SHP77 (cell line): ENCODE data around the gene ZPR1.
"Not testable (repeated sequence)": the region's sequence is repeated elsewhere in the genome, so short reads cannot be mapped to it uniquely, and the experiment has no call there.

Experiments
- DNase-seq, 2 experiments: peaks; one replicate each; lab custom pipeline; 2025; lab: John Stamatoyannopoulos, UW

ZPR1 gene

DNA sequence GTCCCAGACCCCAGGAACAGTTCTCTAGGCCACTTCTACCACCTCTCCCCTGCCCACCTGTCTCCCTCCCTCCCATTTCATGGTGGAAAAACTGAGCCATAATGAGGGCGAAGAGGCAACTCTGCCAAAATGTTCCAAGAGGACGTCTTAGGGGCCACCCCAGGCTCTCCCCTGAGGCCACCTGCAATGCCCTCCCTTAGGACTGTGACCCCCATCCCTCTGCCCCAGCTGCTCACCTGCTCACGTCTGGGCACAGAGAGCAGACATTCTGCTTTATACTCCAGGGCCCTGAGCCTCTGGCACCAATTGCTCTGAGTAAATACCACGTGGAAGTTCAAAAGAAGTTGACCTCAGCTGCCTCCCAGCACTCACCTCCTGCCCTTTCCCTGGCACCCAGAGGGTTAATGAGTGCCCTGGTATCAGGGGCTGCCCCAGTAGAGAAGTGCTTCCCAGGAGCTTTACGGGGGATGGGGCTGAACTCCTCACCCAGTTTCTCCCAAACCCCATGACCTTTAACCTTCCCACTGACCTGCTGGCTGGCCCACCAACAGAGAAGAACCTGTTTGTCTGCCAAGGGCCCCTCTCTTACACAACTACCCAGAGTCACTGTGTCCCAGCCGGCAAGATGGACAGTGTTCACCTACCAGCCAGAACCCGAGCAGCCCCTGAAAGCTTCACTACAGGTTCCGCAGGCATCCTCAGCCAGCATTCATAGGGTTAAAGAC is 4.5 kb upstream of the ZPR1 start:
- no peak for DNase-seq

DNA sequence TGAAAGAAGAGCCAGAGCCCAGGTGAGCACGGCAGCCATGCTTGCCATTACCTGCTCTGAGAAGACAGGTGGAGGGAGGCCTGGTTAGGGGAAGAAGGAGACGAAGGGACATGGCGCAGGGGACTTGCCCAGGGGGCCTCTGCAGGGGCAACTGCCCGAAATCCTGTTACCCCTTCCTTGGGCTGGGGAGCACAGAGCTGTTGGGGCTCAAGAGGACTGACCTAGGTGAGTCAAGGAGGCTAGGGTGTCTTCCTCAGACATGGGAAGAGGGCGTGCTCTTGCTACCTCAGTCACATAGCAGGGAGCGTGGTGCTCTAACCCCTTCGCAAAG is 4.0 kb upstream of the ZPR1 start, which contains the start of gene APOA5:
Gene APOA5, minus strand, starts transcription at position 67 of the 331 bp plus-strand sequence. Its CDS starts 19 bp downstream, at position 48.
- DNase-seq = no peak

DNA sequence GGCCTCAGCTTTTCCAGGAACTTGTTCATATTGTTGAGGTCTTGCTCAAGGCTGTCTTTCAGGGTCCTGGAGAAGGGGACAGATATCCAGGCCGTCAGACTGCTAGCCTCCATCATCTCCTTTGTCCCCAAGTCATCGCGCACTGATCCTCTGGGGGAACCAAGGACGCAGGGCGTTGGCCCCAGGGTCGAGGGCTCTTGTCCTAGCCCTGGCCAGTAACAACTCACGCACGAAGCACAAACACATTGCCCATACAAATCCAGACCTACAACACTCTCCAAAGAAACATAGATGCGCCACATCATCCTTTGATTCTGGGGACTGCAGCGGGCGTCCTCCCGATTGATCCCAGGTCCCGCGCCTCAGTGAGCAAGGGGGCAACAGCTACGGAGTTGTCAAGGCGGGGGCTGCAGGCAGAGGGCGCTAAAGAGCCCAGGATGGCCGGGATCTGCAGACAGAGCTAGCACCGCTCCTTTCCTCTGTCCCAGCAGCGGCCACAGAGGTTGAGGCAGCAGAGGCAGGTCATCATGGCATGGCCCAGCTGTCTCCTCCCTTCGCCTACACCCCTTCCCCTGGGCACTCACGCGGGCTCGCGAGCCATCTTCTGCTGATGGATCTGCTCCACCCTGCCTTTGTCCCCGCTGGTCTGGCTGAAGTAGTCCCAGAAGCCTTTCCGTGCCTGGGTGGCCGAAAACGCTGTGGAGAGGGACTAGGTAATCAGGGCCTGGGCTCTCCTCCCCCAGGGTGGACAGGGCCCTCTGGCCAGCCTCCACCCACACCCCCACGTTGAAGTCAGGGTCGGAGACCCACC is 3.4 kb upstream of the ZPR1 start:
- DNase-seq = peak; percentile 34 to 64

DNA sequence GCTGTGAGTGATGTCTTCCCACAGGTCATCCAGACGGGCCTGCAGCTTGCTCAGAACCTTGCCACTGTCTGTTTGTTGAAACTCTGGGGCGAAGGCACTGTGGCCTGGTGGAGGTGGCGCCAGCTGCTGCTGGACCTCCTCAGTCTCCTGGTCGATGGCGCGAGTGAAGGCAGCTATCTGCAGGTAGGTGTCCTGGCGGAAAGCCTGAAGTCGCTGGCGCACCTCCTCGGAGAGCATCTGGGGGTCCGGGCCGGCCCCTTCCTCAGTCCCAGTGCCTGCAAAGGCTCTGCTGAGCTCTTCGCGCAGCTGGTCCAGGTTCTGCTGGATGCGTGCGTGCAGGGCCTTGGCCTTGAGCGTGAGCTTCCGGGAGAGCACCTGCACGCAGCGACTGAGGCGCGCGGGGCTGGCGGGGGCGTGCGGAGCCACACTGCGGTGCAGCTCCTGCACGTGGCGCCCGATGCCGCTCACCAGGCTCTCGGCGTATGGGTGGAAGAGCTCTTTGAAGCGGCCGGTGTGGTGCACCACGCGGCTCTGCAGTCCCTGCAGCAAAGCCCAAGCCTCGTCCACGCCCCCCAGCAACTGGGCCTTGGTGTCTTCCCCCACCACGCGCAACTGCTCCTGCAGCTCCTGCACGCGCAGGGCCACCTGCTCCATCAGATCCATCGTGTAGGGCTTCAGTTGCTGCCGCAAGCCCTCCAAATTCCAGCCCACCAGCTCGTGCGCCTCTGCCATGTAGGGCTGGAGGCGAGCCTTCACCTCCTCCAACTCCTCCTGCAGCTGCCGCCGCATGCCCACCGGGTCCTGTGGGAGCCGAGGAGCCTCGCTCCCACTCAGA is 2.6 kb upstream of the ZPR1 start:
- DNase-seq = no peak

DNA sequence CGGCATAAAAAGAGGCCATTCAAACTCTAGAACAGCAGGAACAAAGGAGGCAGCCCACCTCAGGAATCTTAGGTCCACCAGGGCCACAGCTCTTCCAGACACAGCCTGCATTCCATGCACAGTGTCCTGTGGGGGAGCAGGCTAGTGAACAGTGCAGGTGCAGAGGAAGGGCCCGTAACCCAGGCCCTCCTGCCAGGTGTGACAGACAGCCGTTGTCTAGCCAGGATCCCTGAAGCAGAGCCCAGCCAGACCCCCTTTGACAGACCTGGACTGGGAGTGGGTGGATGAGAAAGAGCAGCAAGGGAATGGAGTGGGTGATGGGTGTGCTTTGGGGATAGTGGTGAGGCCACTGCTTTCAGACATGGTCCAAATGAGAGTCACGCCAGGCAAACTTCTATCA is 1.2 kb upstream of the ZPR1 start:
- DNase-seq = no peak

DNA sequence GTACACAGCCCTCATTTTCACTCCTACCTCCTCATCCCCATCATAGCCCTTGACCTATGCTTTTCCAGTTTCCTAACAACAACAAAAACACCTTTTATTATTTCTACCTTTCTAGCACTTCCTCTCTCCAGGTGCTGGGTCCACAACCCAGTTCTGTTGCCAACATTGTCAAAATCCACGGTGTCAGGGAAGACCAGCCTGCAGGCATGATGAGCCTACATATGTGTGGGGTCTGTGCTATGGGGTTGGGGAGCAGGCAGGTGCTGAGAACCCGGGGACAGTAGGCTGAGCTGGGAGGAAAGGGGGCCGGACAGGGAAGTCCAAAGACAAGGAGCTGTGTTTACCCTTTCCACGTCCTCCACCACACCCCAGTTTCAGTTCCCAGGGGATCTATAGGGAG is 711 bp upstream of the ZPR1 start:
- no peak for DNase-seq

DNA sequence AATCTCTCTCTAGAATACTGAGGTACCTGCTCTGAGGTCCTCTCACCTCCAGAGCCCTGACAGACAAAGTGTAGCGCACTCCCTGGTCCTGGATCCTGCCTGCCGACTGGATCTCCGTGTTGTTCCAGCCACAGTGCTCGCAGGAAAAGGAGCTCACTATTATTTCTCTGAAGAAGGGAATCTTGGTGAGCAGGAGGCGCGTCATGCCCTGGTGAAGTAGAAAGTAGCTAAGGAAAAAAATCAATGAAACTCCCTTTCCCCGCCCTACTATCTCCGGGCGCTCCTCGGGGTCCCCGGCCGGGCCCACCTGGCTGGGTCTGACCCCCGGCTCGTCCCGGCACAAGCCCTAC is 412 bp downstream of the ZPR1 start:
- DNase-seq = no peak

DNA sequence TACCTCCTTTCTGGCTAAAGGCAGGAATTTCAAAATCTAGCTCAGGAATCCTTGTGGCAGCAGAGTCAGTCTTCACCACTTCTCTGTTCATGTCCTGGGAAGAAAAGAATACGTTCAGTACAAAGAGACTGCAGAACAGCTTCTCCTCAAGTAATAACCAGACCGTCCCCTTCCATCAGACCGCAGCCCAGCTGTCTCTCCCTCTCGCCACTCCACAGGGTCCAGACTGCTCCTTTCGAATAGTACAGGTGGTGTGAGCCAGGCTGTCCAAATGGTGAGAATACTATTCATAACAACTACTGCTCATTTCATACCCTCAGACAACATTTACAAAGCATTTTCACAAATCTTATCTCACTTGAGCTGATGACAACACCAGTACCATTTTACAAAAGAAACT is 857 bp downstream of the ZPR1 start:
- no peak for DNase-seq

DNA sequence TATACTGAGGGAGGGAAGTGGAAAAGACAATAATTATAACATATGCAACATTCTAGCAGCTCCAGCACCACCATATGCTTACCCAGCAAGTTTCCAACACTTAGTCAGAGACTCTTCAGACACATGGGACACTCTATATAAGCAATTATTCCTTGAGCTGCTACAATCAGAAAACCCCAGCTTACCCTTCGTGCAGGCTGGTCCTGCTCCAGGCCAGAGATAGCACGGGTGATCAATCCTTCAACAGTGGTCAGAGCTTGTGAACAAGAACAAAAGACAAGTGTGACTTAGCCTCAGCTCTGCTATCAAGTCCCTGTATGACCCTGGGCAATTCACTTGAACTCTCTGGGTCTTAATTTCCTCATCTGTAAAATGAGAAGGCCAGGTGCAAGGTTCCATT is 1.5 kb downstream of the ZPR1 start:
- no peak for DNase-seq

DNA sequence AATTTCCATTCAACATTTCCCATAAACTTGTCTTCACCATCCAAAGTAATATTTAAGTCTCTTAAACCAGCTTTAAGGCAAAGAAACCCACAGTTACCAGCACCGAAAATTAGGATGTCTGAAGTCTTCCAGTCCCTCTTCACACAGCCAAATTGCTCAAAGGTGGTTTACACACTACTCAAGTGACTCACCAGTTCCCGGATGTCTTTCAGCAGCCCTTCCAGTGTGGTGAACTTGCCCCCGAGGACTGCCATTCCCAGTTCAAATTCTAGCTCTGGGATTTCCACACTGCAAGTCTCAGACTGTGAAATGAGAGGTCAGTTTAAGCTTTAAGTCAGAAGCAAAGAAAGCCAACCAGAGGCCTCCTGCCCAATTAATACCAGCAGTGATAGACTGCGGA is 5.1 kb downstream of the ZPR1 start:
- no peak for DNase-seq

DNA sequence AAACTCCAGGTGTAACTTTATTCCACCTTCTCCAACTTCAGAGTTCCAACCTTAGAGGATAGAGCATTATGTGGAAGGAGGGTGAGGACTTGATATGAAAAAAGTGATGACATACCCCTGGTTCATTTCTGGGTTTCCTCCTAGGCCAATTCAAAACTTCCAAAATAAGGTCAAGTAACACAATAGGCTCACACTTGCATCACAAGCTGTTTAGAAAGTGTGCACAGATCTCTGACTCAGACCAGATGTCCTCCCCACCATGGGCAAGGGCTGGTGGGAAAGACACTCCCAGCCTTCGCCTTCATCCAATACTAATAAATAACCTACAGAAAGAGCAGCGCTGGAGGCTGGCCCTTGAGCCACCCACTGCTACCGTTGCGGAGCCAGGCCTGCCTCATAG is 9.3 kb downstream of the ZPR1 start:
- no peak for DNase-seq

DNA sequence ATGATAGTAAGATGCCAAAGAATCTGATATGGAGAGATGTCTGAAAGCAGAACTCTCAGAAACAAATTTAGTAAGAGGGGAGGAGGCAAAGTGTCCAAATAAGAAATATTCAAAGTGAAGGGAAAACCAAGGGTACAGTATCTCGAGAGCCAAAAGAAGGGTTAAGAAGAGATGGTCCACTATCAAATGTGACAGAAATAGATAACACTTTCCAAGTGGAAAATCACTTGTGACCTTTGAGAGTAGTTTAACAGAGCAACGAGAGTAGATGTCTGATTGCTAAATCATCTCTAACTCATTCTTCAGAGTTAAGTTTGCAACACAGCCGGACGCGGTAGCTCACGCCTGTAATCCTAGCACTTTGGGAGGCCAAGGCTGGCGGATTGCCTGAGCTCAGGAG is 10.8 kb downstream of the ZPR1 start:
- no peak for DNase-seq

DNA sequence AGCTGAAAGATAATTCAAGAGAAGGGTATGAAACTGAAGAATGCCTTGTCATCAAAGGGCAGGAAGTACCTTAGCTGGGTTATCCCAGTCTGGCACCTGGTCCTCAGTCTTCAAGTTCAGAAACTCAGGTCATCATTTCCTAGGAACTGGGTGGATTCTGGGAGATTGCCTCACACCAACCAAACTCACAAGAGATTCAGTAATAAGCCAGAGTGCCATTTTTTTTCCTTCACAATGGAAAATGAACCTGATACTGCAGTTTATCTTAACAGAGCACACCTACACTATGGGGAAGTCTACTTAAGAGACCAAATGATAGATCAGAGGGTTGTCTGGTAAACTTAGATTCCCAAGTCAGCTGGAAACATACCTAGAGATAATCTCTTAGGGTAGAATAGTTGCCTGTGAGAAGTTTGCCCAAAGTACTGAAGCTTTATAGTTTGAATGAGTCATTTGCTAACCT is 11.3 kb downstream of the ZPR1 start:
- DNase-seq = no peak

DNA sequence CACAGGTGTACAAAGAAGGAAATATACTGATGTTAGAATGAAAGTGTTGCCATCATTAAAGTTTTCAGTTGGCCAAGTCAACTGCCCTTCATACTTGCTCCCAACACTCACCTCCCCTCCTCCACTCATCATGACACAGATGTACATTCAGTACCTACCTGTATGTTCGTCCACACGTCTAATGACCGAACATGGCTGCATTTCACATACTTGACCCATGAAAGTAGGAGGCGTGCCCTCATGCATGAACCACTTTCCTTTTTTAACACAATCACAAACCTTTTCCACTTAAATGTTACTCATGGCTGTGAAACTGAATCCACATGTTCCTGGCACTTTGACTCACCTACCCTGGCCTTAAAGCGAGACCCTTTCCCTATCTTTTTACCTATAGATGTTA is 11.8 kb downstream of the ZPR1 start:
- no peak for DNase-seq

DNA sequence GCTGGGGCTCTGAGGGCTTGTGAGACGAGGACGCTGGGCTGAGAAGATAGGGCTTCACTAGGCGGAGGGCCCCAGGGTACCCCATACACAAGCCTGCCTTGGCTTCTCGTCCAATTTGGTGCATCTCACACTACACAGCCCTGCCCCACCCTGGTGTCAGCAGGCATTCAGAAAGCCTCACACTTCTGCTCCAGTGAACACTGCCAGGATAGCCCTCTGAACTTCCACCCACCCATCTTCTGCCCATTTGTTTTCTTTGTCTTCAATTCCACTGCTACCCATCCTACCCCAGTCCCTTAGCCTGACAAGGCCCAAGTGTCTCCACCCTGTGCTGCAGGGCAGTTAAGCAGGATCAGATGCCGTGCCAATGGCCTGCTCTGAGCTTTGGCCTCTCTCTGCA is 13.2 kb downstream of the ZPR1 start:
- DNase-seq = no peak

DNA sequence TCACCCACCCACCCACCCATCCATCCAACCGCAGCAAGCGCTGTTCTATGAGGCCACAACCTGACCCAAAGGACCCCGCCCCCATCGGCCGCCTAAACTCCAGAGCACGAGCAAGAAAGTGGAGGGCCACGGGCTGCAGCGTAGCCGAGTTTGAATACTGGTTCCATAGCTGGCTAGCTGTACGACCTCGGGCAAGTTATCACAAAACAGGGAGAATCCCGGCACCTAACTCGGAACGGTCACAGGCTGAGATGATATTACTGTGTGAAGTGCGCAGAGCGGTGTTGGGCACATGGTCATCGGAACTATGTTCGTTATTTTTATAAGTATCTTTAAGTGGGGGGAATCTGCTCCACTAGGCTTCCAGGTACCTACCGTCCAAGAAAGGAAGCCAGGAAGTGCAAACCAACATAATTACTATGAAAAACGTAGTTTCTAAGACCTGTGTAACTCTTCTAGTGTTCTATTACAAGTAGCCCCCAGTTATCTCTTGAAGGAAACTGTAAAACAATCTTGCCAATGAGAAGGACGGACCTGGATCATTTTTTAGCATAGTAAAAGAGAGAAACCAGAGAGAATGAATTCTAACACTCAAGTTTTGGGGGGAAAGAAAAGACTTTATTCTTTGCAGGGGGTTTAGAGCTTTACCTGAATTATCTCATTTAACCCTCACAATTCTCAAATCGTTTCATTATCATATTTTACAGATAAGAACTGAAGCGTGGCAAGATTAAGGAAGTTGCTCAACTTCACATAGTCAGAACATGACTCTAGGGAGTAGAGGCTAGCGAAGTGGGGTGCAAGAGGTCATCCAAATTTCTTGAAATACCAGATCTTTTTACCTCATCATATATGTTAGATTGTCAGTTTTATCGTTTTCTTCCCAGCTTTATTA is 14.4 kb downstream of the ZPR1 start:
- DNase-seq = no peak

DNA sequence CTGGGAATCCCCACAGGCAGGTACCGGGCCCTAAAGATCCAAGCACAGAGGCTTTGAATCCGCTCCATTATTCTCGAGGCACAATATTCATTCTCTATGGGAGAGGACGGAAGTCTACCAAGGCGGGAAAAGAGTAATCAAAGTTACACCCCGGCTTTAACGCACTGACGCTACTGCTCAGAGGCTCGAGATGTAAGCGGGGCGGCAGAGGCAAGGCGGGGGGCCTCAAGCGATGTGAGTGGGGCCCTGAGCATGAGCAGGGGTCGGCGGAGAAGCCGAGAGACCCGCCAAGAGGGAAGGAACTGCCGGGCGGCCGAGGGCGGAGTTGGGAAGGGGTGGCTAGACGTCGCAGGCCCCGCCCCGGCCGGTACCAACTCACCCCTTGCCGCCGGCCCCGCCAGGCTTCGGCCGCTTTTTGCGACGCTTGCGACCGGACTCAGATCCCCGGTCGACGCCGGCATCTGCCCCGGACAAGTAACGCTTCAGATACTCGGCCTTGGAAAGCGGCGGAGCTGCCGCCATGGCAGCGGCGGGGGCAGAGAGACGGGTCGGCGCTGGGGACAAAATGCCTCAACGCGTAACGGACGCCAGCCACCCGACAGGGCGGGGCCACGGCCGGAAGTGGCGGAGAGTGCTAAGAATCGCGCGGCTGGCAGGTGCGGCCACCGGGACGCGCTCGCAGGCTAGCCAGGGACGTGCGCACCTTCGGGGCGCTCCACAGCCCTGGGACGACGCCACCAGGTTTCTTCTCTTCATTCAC is 15.2 kb downstream of the ZPR1 start, which contains the start of gene BUD13:
Gene BUD13, minus strand, starts transcription at position 545 of the 760 bp plus-strand sequence. Its CDS starts 23 bp downstream, at position 522.
- peak; percentile 80 to 86 for DNase-seq

DNA sequence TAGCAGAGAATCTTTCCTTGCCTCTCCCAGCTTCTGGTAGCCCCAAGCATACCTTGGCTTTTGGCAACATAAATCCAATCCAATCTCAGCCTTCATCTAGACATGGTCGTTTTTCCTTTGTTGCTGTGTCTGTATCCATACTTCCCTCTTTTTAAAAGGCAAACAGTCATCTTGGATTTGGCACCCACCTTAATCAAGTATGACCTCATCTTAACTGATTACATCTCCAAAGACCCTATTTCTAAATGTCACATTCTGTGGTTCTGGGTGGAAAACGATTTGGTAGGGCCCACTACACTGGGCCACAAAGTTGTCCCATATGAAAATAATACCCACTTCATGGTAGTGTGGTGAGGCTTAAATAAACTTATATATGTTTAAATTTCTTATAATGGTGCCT is 15.9 kb downstream of the ZPR1 start:
- no peak for DNase-seq

DNA sequence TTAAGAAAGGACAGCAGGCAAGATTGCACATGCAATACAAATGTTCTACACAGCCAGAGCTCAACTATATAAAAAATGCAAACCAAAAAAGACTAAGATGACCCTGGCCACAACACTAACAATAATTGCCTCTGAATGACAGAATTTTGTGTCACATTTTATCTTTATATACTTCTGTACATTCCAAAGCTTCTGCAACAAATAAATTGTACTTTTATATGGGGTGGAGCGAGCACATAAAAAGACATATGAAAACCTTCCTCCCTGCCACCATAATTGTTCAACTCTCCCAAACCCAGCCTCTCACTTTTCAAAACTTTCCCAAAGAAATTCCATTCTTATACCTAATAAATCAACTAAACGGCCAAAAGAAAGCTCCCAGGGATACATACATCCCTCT is 25.7 kb downstream of the ZPR1 start:
- DNase-seq = no peak

DNA sequence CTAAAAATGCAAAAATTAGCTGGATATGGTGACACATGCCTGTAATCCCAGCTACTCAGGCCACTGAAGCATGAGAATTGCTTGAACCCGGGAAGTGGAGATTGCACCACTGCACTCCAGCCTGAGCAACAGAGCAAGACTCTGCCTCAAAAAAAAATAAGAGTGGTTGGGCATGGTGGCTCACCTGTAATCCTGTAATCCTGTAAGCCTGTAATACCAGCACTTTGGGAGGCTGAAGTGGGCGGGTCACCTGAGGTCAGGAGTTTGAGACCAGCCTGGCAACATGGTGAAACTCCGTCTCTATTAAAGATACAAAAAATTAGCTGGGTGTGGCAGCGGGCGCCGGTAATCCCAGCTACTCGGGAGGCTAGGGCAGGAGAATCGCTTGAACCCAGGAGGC is 31.8 kb downstream of the ZPR1 start:
- DNase-seq = not testable (repeated sequence)
